Measurements from ENCODE around the gene NLRP11.

Gene NLRP11

DNA sequence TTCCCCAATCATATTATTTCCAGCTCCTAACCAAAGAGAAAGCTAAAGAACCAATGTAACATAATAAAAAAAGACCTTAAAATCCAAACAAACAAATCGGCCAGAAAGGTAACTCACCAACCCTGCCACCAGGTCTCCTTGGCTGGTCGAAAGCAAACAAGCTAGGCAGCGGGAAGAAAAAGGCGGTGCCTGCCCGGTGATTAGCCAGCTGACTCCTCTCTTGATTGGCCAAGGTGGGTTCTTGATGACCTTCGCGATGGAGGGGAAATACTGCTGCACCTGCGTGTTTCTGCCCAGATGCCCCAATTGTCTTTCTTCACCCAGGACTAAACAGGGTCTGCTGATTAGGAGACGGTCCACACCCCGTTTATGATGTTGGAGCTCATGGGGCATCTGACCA, at the start of gene NLRP11:
NLRP11 (minus strand) TSS at position 154 of the 400 bp plus-strand sequence. CDS start 13,825 bp downstream, outside the sequence.
- DNase-seq (ENCODE audit: extremely low read depth in 1 of 2, low read depth in 1 of 2): no peak

DNA sequence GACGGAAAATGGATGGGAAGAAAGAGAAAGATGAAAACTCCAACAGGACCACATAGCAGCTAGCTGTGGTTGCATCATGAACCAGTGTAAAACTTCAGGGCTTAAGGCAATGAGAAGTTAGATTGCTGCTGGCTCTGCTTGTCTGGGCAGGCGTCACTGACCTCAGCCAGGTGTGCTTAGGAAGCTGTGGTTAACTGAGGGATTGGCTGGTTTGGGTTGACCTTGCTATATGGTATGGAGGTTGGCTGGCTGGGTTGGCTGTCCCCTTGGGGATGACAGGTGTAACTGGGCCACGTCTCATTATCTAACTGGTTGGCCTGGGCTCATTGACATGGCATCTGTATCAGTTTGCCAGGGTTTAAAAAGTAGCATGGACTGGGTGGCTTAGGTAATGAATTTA, 45.4 kb upstream of the NLRP11 start:
- no peak for DNase-seq (ENCODE audit: extremely low read depth in 1 of 2, low read depth in 1 of 2)

DNA sequence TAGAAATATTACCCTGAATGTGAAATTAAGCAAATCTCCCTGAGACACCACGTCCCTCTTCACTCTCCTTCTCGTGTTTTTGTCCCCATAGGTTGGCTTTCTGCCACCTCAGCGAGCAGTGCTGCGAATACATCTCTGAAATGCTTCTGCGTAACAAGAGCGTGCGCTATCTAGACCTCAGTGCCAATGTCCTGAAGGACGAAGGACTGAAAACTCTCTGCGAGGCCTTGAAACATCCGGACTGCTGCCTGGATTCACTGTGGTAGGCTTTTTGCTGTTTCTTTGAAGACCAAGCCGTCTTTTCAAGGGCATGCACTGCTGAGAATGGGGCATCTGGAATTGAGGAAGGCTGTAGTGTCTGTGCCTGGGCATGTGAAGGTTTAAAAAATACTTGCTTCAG, 38.9 kb upstream of the NLRP11 start:
- no peak for DNase-seq (ENCODE audit: extremely low read depth in 1 of 2, low read depth in 1 of 2)

GRCh38 chr19:55867101-55867500, 35.3 kb upstream of the NLRP11 start:
- no peak for DNase-seq (ENCODE audit: extremely low read depth in 1 of 2, low read depth in 1 of 2)

DNA sequence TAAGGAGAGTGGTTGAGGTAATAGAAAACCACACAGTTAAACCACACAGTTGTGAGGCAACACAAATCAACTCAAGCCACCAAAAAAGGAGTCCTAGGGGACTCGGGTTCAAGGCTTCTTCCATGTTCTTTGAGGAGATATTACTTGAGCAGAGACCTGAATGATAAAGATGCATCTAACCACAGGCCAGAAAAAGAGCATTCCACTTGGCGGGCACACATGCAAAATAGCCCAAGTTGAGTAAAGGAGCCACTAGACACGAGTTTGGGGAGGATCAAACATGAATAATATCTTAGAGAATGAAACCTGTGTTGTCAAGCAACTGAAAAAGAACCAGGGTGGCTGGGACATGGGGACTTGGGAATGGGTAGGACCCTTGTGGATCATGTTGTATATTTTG, 34.7 kb upstream of the NLRP11 start:
- no peak for DNase-seq (ENCODE audit: extremely low read depth in 1 of 2, low read depth in 1 of 2)

DNA sequence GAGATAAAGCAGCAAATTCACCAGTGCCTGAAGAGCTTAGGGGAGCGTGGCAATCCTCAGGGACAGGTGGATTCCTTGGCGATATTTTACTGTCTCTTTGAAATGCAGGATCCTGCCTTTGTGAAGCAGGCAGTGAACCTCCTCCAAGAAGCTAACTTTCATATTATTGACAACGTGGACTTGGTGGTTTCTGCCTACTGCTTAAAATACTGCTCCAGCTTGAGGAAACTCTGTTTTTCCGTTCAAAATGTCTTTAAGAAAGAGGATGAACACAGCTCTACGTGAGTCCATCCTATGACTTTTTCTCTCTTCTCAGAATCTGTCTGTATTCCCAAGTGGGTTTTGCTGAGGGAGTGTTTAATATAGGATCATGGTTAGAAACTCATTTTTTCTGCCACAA, 27.2 kb upstream of the NLRP11 start:
- DNase-seq (ENCODE audit: extremely low read depth in 1 of 2, low read depth in 1 of 2): no peak

DNA sequence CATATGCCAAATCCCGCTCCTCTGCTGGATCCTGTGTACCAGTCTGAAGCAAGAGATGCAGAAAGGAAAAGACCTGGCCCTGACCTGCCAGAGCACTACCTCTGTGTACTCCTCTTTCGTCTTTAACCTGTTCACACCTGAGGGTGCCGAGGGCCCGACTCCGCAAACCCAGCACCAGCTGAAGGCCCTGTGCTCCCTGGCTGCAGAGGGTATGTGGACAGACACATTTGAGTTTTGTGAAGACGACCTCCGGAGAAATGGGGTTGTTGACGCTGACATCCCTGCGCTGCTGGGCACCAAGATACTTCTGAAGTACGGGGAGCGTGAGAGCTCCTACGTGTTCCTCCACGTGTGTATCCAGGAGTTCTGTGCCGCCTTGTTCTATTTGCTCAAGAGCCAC, 26.6 kb upstream of the NLRP11 start:
- no peak for DNase-seq (ENCODE audit: extremely low read depth in 1 of 2, low read depth in 1 of 2)

- DNase-seq (ENCODE audit: extremely low read depth in 1 of 2, low read depth in 1 of 2): no peak
These were observed 26.2 kb upstream of the NLRP11 start for GRCh38 chr19:55857974-55858373.

GRCh38 chr19:55857149-55857548, 25.4 kb upstream of the NLRP11 start:
- DNase-seq (ENCODE audit: extremely low read depth in 1 of 2, low read depth in 1 of 2): no peak

GRCh38 chr19:55855160-55855559, 23.4 kb upstream of the NLRP11 start:
- no peak for DNase-seq (ENCODE audit: extremely low read depth in 1 of 2, low read depth in 1 of 2)

GRCh38 chr19:55838906-55839305, 7.1 kb upstream of the NLRP11 start:
- no peak for DNase-seq (ENCODE audit: extremely low read depth in 1 of 2, low read depth in 1 of 2)

DNA sequence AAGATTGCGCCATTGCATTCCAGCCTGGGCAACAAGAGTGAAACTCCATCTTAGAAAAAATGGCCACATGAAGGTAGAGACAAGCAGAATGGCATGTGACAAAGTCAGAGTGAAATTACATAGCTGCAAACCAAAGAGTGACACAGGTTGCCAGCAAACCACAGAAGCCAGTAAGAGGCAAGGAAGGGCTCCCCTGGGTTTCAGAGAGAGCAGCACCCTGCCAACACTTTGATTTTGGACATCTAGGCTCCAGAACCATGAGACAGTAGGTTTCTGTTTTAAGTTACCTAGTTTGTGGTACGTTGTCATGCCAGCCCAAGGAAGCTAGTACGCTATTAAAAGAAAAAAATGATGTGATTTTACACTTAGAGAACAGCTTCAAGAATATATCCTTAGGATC, 6.5 kb upstream of the NLRP11 start:
- DNase-seq (ENCODE audit: extremely low read depth in 1 of 2, low read depth in 1 of 2): no peak

DNA sequence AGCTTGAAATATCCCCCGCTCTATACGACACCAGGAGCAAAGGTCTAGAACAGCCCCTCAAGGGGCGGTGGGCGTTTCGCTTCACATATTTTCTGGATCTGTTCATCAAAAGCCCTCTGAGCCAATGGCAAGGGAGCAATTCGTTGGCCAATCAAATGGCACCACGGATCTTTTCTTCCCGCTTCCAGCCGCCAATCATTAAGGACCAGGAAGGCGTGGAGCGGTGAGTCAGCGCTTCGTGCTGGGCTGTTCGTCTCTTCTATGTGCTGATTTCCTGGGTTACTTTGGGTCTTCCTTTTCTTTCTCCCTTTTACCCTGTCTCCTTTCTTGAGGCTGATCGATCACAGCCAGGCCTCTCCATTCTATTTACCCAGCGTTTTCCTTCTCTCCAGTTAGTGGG, 4.5 kb upstream of the NLRP11 start, which contains the start of gene NLRP4:
NLRP4 (plus strand) TSS at position 201 of the 400 bp plus-strand sequence. CDS start 15,541 bp downstream, outside the sequence.
- no peak for DNase-seq (ENCODE audit: extremely low read depth in 1 of 2, low read depth in 1 of 2)

- DNase-seq (ENCODE audit: extremely low read depth in 1 of 2, low read depth in 1 of 2): no peak
These were observed 877 bp upstream of the NLRP11 start for GRCh38 chr19:55832676-55833075.

GRCh38 chr19:55830656-55831055, 1.1 kb downstream of the NLRP11 start:
- DNase-seq (ENCODE audit: extremely low read depth in 1 of 2, low read depth in 1 of 2): no peak

GRCh38 chr19:55820037-55820436, 11.8 kb downstream of the NLRP11 start:
- DNase-seq (ENCODE audit: extremely low read depth in 1 of 2, low read depth in 1 of 2): no peak

- no peak for DNase-seq (ENCODE audit: extremely low read depth in 1 of 2, low read depth in 1 of 2)
These were observed 17.9 kb downstream of the NLRP11 start for GRCh38 chr19:55813906-55814305.

DNA sequence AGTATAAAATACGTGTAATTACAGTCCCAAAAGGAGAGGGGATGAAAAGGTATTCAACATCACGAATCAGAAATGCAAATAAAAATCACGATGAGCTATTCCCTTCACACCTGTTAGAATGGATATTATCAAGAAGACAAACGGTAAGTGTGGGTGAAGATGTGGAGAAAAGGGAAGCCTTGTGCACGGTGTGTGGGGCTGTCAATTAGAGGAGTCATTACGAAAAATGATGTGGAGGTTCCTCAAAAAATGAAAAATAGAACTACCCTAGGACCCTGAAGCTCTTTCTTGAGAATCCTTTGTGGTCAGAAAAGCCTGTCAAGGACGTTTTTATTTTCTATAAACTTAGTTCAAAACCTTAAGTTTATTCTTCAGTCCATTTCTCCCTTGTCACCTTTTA, 19.4 kb downstream of the NLRP11 start:
- DNase-seq (ENCODE audit: extremely low read depth in 1 of 2, low read depth in 1 of 2): no peak

- DNase-seq (ENCODE audit: extremely low read depth in 1 of 2, low read depth in 1 of 2): no peak
These were observed 20.5 kb downstream of the NLRP11 start for GRCh38 chr19:55811340-55811739.

DNA sequence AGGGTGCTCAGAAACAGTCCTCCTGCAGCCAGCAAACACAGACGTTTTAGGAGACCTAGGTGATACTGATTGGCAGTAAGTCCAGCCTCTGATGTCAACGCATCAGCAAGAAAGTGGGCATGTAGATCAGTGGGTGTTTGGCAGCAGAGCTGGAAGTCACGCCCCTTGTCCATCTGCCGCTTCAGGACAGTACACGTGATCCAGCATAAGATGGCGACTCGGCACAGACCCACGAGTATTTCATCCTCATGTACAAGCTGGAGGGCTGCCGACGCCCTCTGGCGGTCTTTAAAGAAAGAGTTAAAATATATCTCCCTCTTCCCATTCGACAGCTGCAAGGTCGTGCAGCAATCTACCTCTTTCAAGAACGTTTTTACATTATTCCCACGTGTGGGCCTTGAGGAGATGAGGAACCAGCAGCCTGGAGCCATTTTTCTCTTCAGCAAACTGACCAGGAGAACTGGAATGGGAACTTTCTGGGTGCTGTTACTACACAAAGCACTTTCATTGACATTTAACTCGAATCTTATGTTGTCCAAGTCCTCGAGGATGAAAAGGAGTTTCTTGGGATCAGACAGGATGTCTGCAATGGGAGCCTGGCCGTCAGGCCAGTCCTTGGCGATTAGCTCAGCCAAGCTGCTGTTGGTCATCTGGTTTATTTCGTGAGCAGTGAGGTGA, 22.3 kb downstream of the NLRP11 start:
- no peak for DNase-seq (ENCODE audit: extremely low read depth in 1 of 2, low read depth in 1 of 2)

DNA sequence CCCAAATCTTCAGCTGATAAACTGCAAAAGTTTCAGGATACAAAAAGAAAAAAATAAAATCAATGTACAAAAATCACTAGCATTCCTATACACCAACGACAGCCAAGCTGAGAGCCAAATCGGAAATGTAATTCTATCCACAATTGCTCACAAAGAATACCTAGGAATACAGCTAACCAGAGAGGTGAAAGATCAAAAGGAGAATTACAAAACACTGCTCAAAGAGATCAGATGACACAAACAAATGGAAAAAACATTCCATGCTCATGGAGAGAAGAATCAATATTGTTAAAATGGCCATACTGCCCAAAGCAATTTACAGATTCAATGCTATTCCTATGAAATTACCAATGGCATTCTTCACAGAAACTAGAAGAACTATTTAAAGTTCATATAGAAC, 29.5 kb downstream of the NLRP11 start:
- DNase-seq (ENCODE audit: extremely low read depth in 1 of 2, low read depth in 1 of 2): no peak

GRCh38 chr19:55801416-55801815, 30.4 kb downstream of the NLRP11 start:
- DNase-seq (ENCODE audit: extremely low read depth in 1 of 2, low read depth in 1 of 2): no peak

GRCh38 chr19:55795021-55795420, 36.8 kb downstream of the NLRP11 start:
- DNase-seq (ENCODE audit: extremely low read depth in 1 of 2, low read depth in 1 of 2): no peak

Data from activated CD8-positive, alpha-beta memory T cell treated with anti-CD3 and anti-CD28 coated beads for 1 hour (primary cell).